Measurements from ENCODE around the gene ZNF304. TPM values are rescaled to one million over a fixed set of nuclear protein-coding genes. Genes with fewer than 3 reads are reported as not detected.

ZNF304 gene
- total and polyA plus RNA-seq, 2 of the 13 experiments (the other 11 are each of a cell fraction or from before 2014, with no cell fraction given) = 3.4 to 8.0 TPM

DNA sequence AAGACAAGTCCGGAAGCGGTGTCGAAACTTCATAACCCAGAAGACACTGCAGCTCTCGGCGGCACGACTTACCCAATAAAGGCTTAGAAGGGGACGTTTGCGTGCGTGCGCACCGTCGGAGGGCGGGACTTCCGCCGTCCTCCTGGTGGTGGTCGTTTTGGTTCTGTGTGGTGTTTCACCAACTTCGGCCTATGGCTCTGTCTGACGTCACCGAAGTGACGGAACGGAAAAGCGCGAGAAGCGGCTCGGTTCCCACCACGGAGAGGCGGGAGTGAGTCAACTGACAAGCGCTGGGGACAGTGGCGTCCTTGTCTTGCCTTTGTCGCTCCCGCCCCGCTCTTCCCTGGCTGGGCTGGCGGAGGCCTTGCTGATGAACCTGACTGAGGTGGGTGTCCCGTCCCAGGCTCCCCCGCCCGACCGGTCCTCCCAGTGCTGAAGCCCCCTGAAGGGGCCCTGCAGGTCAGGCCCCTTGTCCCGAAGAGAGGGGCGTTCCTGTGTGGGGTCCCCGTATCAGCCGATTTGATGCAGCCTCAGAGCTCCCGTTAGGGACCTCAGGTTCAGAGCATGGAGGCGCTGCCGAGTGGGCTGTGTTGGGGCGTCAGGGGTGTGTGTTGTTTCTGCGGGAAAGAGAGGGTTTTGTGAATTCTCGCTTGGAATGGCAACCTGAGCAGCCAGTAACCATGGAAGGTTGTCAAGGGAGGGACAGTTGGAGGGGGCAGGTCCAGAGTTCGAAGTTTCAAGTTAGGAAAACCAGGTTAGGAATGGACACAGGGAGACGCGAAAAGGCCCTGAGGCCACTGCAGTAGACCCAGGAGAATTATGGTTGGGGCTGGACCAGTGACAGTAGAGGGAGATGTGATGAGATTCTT is 38.9 kb downstream of the ZNF304 start, which contains the start of gene ZNF548 (continued):
- TF ChIP-seq, protein P1, sequence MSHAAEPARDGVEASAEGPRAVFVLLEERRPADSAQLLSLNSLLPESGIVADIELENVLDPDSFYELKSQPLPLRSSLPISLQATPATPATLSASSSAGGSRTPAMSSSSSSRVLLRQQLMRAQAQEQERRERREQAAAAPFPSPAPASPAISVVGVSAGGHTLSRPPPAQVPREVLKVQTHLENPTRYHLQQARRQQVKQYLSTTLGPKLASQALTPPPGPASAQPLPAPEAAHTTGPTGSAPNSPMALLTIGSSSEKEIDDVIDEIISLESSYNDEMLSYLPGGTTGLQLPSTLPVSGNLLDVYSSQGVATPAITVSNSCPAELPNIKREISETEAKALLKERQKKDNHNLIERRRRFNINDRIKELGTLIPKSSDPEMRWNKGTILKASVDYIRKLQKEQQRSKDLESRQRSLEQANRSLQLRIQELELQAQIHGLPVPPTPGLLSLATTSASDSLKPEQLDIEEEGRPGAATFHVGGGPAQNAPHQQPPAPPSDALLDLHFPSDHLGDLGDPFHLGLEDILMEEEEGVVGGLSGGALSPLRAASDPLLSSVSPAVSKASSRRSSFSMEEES (CRISPR knock-in tag; IDR thresholded peaks at IDR 0.05) = no peak
- peak; percentile 57 for TF ChIP-seq NR2C2 (CRISPR knock-in tag; IDR thresholded peaks at IDR 0.05; ENCODE audit: borderline replicate concordance)
- TF ChIP-seq ZNF274 (CRISPR knock-in tag; IDR thresholded peaks at IDR 0.05) = no peak
- TF ChIP-seq SMARCE1 (IDR thresholded peaks at IDR 0.05; ENCODE audit: borderline replicate concordance) = no peak
- TF ChIP-seq NR2F6 (IDR thresholded peaks at IDR 0.05) = no peak
- TF ChIP-seq NR2F6 (CRISPR knock-in tag; IDR thresholded peaks at IDR 0.05) = peak; percentile 31; the same call in 1 of the 2 replicates
- TF ChIP-seq ZNF543 (CRISPR knock-in tag; IDR thresholded peaks at IDR 0.05) = no peak; the same call in 1 of the 2 replicates
- no peak for TF ChIP-seq SRF (IDR thresholded peaks at IDR 0.05; ENCODE audit: low read depth, low read length)
- no peak for TF ChIP-seq ZSCAN12 (CRISPR knock-in tag; IDR thresholded peaks at IDR 0.05)
- no peak for TF ChIP-seq ZFP36 (IDR thresholded peaks at IDR 0.05; ENCODE audit: borderline replicate concordance, low read depth, low read length, partially characterized antibody)
- TF ChIP-seq, protein P2, sequence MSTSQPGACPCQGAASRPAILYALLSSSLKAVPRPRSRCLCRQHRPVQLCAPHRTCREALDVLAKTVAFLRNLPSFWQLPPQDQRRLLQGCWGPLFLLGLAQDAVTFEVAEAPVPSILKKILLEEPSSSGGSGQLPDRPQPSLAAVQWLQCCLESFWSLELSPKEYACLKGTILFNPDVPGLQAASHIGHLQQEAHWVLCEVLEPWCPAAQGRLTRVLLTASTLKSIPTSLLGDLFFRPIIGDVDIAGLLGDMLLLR (CRISPR knock-in tag; IDR thresholded peaks at IDR 0.05) = no peak
- TF ChIP-seq YEATS2 (CRISPR knock-in tag; IDR thresholded peaks at IDR 0.05; ENCODE audit: borderline replicate concordance) = peak; percentile 96; the same call in 1 of the 2 replicates
- no peak for TF ChIP-seq CSRNP1 (CRISPR knock-in tag; IDR thresholded peaks at IDR 0.05)
- TF ChIP-seq FOSL2 (CRISPR knock-in tag; IDR thresholded peaks at IDR 0.05) = peak; percentile 78
- no peak for TF ChIP-seq ZNF160 (CRISPR knock-in tag; IDR thresholded peaks at IDR 0.05)
- TF ChIP-seq ZNF460 (CRISPR knock-in tag; IDR thresholded peaks at IDR 0.05; ENCODE audit: borderline replicate concordance) = no peak
- no peak for TF ChIP-seq ZNF30 (CRISPR knock-in tag; IDR thresholded peaks at IDR 0.05)
- TF ChIP-seq, protein P3, sequence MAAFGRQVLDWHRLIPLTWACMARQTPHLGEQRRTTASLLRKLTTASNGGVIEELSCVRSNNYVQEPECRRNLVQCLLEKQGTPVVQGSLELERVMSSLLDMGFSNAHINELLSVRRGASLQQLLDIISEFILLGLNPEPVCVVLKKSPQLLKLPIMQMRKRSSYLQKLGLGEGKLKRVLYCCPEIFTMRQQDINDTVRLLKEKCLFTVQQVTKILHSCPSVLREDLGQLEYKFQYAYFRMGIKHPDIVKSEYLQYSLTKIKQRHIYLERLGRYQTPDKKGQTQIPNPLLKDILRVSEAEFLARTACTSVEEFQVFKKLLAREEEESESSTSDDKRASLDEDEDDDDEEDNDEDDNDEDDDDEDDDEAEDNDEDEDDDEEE (CRISPR knock-in tag; IDR thresholded peaks at IDR 0.05) = no peak
- TF ChIP-seq EP300 (IDR thresholded peaks at IDR 0.05; ENCODE audit: low read depth in 2 of 2, low read length in 2 of 2) = 0 out of 4 replicates have a peak, but pooled peaks have one; percentile 6 to 9
- 0 out of 2 replicates have a peak, but pooled peaks have one; percentile 17 for TF ChIP-seq EP300 (CRISPR knock-in tag; IDR thresholded peaks at IDR 0.05; ENCODE audit: borderline replicate concordance)
- TF ChIP-seq, protein P4, sequence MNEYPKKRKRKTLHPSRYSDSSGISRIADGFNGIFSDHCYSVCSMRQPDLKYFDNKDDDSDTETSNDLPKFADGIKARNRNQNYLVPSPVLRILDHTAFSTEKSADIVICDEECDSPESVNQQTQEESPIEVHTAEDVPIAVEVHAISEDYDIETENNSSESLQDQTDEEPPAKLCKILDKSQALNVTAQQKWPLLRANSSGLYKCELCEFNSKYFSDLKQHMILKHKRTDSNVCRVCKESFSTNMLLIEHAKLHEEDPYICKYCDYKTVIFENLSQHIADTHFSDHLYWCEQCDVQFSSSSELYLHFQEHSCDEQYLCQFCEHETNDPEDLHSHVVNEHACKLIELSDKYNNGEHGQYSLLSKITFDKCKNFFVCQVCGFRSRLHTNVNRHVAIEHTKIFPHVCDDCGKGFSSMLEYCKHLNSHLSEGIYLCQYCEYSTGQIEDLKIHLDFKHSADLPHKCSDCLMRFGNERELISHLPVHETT (CRISPR knock-in tag; conservative IDR thresholded peaks at IDR 0.05) = peak; percentile 78; the same call in 1 of the 2 replicates
- TF ChIP-seq MTF1 (CRISPR knock-in tag; IDR thresholded peaks at IDR 0.05) = no peak
- no peak for TF ChIP-seq CCAR2 (optimal IDR thresholded peaks at IDR 0.05; ENCODE audit: low read depth, low read length)
- peak in 1 of 2 experiments; percentile 62; a peak in 1 of 4 replicates for TF ChIP-seq KLF16 (CRISPR knock-in tag; IDR thresholded peaks at IDR 0.05)
- TF ChIP-seq EED (CRISPR knock-in tag; IDR thresholded peaks at IDR 0.05) = no peak

Measured in HepG2 (cell line).